Loucy (cell line): ENCODE results near the gene FGGY.

Source experiments
- H2AFZ ChIP-seq: fragments of 200-600 bp; sonication (generic); 2 replicates; pipeline ENCODE4 v1.6.0; 2016; ENCODE audit warnings: antibody characterized with exemption, mild to moderate bottlenecking, low read length, moderate library complexity
- H3F3A ChIP-seq: fragments of 200-600 bp; 2 replicates; pipeline ENCODE4 v1.6.0; 2016; ENCODE audit warnings: antibody characterized with exemption, low read depth, mild to moderate bottlenecking
- H3K27me3 ChIP-seq: fragments of 200-600 bp; sonication (generic); 2 replicates; pipeline ENCODE4 v1.6.1; 2014; ENCODE audit warnings: low read length, mild to moderate bottlenecking; ENCODE audit not compliant: insufficient read depth, poor library complexity, severe bottlenecking
- H3K36me3 ChIP-seq: fragments of 200-600 bp; sonication (generic); 2 replicates; pipeline ENCODE4 v1.6.1; 2016; ENCODE audit warnings: low read length; ENCODE audit not compliant: insufficient read depth
- H3K4me1 ChIP-seq: fragments of 200-600 bp; sonication (generic); 2 replicates; pipeline ENCODE4 v1.5.1; 2014; ENCODE audit warnings: low read length, mild to moderate bottlenecking; ENCODE audit not compliant: insufficient read depth, poor library complexity, severe bottlenecking
- H3K4me2 ChIP-seq: fragments of 200-600 bp; sonication (generic); 2 replicates; pipeline ENCODE4 v1.6.0; 2014; ENCODE audit warnings: antibody characterized with exemption, low read length, low read depth, mild to moderate bottlenecking; ENCODE audit not compliant: poor library complexity, severe bottlenecking
- H3K4me3 ChIP-seq: fragments of 200-600 bp; sonication (generic); 2 replicates; pipeline ENCODE4 v1.5.1; 2014; ENCODE audit warnings: low read length, mild to moderate bottlenecking, mixed read lengths; ENCODE audit not compliant: poor library complexity, severe bottlenecking
- H3K79me2 ChIP-seq: fragments of 200-600 bp; sonication (generic); 2 replicates; pipeline ENCODE4 v1.6.1; 2014; ENCODE audit warnings: low read length; ENCODE audit not compliant: insufficient read depth
- H3K9ac ChIP-seq: fragments of 200-600 bp; sonication (generic); 2 replicates; pipeline ENCODE4 v1.6.0; 2014; ENCODE audit warnings: mild to moderate bottlenecking, low read depth, low read length, moderate library complexity; ENCODE audit not compliant: poor library complexity, severe bottlenecking
- H3K9me2 ChIP-seq: fragments of 200-600 bp; sonication (generic); replicated peaks from 2 replicates; pipeline ENCODE4 v1.6.1; 2016; ENCODE audit warnings: low read depth, low read length, mixed read lengths
- H3K9me3 ChIP-seq: fragments of 200-600 bp; sonication (generic); 2 replicates; pipeline ENCODE4 v1.6.1; 2014; ENCODE audit warnings: mild to moderate bottlenecking, antibody characterized with exemption, low read length, low read depth; ENCODE audit not compliant: insufficient read depth
- H4K20me1 ChIP-seq: fragments of 200-600 bp; sonication (generic); 2 replicates; pipeline ENCODE4 v1.6.0; 2014; ENCODE audit warnings: antibody characterized with exemption, low read length, mild to moderate bottlenecking; ENCODE audit not compliant: insufficient read depth, poor library complexity, severe bottlenecking
- CTCF ChIP-seq: fragments of 200-600 bp; sonication (generic); conservative IDR thresholded peaks from 2 replicates; pipeline ENCODE4 v1.5.1; 2014; ENCODE audit warnings: mild to moderate bottlenecking, antibody characterized with exemption, low read length
- EZH2phosphoT487 ChIP-seq: fragments of 200-600 bp; IDR thresholded peaks from 2 replicates; pipeline ENCODE4 v1.6.1; 2018; ENCODE audit warnings: antibody characterized with exemption, mild to moderate bottlenecking, moderate library complexity, borderline replicate concordance

The FGGY gene

GRCh38 chr1:59367301-59368007, 70.6 kb downstream of the FGGY start:
- no peaks in the 10 kb centered on the region for H3K9me2 ChIP-seq
- H2AFZ ChIP-seq: no peak overlapping the region
- H3K4me2 ChIP-seq: no peak overlapping the region
- no peaks in the 10 kb centered on the region for H3K9me3 ChIP-seq
- no peaks in the 10 kb centered on the region for H3K27me3 ChIP-seq
- no peaks in the 10 kb centered on the region for H4K20me1 ChIP-seq
- no peaks in the 10 kb centered on the region for H3F3A ChIP-seq
- no peaks in the 10 kb centered on the region for H3K79me2 ChIP-seq
- no peaks in the 10 kb centered on the region for H3K36me3 ChIP-seq
- H3K9ac ChIP-seq: no peak overlapping the region
- H3K4me1 ChIP-seq: no peaks in the 10 kb centered on the region
- TF ChIP-seq CTCF: no peak
- TF ChIP-seq EZH2phosphoT487: no peak
- no peak overlapping the region for H3K4me3 ChIP-seq

GRCh38 chr1:59368008-59368670, 71.2 kb downstream of the FGGY start:
- no peaks in the 10 kb centered on the region for H4K20me1 ChIP-seq
- H3K4me1 ChIP-seq: no peaks in the 10 kb centered on the region
- no peaks in the 10 kb centered on the region for H3K79me2 ChIP-seq
- no peak overlapping the region for H3K4me2 ChIP-seq
- H3K27me3 ChIP-seq: no peaks in the 10 kb centered on the region
- TF ChIP-seq CTCF (no peak), EZH2phosphoT487 (no peak)
- H3K9me2 ChIP-seq: no peaks in the 10 kb centered on the region
- no peak overlapping the region for H3K9ac ChIP-seq
- H3F3A ChIP-seq: no peaks in the 10 kb centered on the region
- H3K9me3 ChIP-seq: no peaks in the 10 kb centered on the region
- H3K36me3 ChIP-seq: no peaks in the 10 kb centered on the region
- H3K4me3 ChIP-seq: no peak overlapping the region
- H2AFZ ChIP-seq: no peak overlapping the region

GRCh38 chr1:59375321-59376220, 78.7 kb downstream of the FGGY start:
- no peaks in the 10 kb centered on the region for H3K4me1 ChIP-seq
- H3K9me2 ChIP-seq: no peaks in the 10 kb centered on the region
- no peaks in the 10 kb centered on the region; the same call in 1 of the 2 replicates for H3K36me3 ChIP-seq
- H4K20me1 ChIP-seq: no peaks in the 10 kb centered on the region
- no peak overlapping the region for H3K4me2 ChIP-seq
- no peaks in the 10 kb centered on the region for H3K9me3 ChIP-seq
- H3K4me3 ChIP-seq: no peak overlapping the region
- TF ChIP-seq EZH2phosphoT487 (no peak), CTCF (no peak)
- H3F3A ChIP-seq: no peaks in the 10 kb centered on the region
- no peak overlapping the region for H3K9ac ChIP-seq
- no peak overlapping the region for H2AFZ ChIP-seq
- H3K27me3 ChIP-seq: no peaks in the 10 kb centered on the region
- H3K79me2 ChIP-seq: no peaks in the 10 kb centered on the region
